ENCODE measurements around the gene SCYGR1.
"Not testable (repeated sequence)": the region's sequence is repeated elsewhere in the genome, so short reads cannot be mapped to it uniquely, and the experiment has no call there.

The SCYGR1 gene

DNA sequence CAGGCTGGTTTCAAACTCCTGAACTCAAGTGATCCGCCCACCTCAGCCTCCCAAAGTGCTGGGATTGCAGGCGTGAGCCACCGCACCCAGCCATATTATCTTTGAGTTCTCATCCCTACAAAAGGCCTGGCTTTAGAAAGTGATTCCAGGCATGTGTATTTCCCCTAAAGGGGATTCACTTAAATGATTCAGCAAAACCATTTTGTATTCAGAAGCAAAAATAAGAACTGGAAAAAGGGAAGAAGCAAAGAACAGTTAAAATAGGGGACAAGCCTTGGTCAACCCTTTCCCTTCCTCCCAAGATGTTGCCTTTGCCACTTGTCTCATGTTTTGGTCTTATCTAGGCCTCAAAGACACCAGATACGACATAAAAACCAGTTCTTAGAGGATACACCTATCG lies 19.2 kb downstream of the SCYGR1 start:
- DNase-seq = no peak

DNA sequence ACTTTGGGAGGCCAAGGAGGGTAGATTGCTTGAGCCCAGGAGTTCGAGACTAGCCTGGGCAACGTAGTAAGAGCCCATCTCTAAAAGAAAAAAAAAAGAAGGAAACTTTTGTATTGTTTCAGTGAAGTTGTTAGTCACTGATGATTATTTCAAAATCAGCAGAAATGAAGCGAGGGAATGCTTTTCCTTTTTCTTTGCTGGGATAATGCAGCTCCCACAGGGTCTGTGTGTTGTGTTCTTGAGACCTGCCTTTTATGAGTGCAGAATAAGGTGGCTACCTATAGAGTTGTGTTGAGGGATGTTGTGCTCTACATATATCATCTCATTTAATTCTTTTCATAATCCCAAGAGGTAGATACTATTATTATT lies 20.3 kb downstream of the SCYGR1 start:
- no peak for DNase-seq

DNA sequence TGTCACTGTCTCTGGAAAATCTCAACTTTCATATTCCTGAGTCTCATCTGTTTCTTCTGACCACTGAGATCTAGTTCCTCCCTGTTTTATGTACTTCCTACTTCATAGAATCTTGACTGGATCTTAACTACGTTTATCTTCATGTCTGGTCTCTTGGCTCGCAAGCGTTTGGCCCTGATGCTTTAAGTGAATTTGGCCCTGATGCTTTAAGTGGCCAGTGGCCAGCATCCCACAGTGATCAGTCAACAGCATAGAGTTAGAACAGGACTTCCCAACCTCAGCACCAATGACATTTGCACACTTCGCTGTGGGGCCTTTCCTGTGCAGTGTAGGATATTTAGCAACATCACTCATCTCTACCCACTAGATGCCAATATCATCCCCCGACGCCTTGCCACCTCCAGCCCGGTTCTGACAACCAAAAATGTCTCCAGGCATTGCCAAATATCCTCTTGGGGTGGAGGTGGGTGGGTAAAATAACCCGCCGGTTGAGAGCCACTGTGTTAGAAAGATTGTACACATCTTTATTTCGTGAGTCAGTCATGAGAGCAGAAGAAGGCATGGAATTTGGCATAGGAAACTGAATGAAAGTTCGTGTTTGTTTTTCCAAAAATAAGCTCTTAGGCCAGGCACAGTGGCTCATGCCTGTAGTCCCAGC lies 20.9 kb downstream of the SCYGR1 start:
- DNase-seq = no peak

DNA sequence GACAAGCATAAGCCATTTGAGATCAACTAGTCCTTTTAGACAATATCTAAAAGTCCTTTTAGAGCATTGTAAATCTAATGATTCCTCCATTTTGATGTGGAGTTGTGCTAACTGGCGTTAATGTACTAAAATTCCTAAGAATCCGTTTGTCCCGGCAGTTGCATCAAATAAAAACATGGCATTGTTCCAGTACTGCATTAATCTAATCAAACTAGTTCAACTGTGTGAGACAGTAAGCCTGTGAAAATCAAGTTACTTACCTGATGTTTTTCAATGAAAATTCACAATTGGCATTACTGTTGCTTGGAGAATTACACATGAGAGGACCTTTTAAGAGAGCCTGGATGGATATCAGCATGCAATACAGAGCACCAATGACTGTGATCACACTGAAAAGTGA lies 21.9 kb downstream of the SCYGR1 start:
- no peak for DNase-seq

GRCh38 chr2:227364585-227365263 lies 23.0 kb downstream of the SCYGR1 start:
- DNase-seq = not testable (repeated sequence)

GRCh38 chr2:227363756-227364155 lies 24.0 kb downstream of the SCYGR1 start:
- no peak for DNase-seq

- DNase-seq = no peak
These were observed 27.4 kb downstream of the SCYGR1 start for GRCh38 chr2:227360351-227360750.

- no peak for DNase-seq
These were observed 36.1 kb downstream of the SCYGR1 start for GRCh38 chr2:227351639-227352038.

- DNase-seq = no peak
These were observed 37.6 kb downstream of the SCYGR1 start for GRCh38 chr2:227349989-227350612.

DNA sequence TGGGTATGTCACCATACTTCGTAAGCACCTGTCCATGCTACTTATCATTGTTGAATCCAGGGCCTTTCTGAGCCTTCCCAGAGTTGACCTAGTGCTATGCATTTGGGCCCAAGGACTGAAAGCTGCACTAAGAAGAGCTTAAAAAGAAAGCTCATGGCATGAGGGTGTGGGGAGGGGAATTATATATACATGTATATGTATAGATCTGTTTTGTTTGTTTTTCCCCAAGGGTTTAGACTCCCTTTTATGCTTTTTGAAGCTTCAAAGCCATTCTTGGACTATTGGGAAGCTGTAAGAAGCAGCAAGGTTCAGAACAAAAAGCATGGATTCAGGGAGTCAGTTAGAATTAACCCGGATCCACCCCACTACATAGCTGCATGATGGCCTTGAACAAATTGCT lies 39.4 kb downstream of the SCYGR1 start:
- no peak for DNase-seq

GRCh38 chr2:227347117-227347516 lies 40.6 kb downstream of the SCYGR1 start:
- no peak for DNase-seq

DNA sequence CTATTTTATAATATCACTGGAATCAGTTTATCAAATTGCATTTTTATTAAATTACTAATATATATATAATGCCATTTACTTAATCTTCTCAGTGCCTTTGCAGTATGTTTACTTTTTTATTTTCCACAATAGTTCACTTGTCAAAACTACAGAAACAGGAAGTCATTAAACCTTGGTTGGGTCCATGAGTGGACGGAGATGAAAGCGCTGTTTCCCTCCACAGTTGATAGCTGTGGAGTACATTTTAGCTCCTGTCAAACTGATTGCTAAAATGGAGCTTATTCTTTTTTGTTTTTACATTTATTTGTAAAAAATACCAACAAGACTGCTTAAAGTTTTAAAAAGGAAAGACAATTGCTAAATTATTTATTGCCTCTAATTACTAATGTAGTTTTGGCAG lies 43.5 kb downstream of the SCYGR1 start:
- no peak for DNase-seq

- DNase-seq = no peak
These were observed 46.2 kb downstream of the SCYGR1 start for GRCh38 chr2:227341553-227341952.

- DNase-seq = no peak
These were observed 47.6 kb downstream of the SCYGR1 start for GRCh38 chr2:227340106-227340505.

GRCh38 chr2:227339098-227339599 lies 48.6 kb downstream of the SCYGR1 start:
- DNase-seq = no peak

Measured in bone marrow (tissue), 2 donors.